Measurements from ENCODE around the gene GRAMD1A.
"Not testable (repeated sequence)": the region's sequence is repeated elsewhere in the genome, so short reads cannot be mapped to it uniquely, and the experiment has no call there.

Gene GRAMD1A

GRCh38 chr19:35002037-35002535 lies 2.0 kb downstream of the GRAMD1A start:
- DNase-seq (ENCODE audit: low read depth in 2 of 2) = no peak

GRCh38 chr19:35004517-35005255 lies 4.6 kb downstream of the GRAMD1A start:
- no peak for DNase-seq (ENCODE audit: low read depth in 2 of 2)

GRCh38 chr19:35005256-35005977 lies 5.3 kb downstream of the GRAMD1A start:
- DNase-seq (ENCODE audit: low read depth in 2 of 2) = no peak

GRCh38 chr19:35006007-35006341 lies 5.9 kb downstream of the GRAMD1A start:
- not testable (repeated sequence) for DNase-seq (ENCODE audit: low read depth in 2 of 2)

- no peak for DNase-seq (ENCODE audit: low read depth in 2 of 2)
These were observed 6.3 kb downstream of the GRAMD1A start for GRCh38 chr19:35006342-35006998.

- DNase-seq (ENCODE audit: low read depth in 2 of 2) = no peak
These were observed 6.9 kb downstream of the GRAMD1A start for GRCh38 chr19:35006999-35007365.

GRCh38 chr19:35007427-35007826 lies 7.3 kb downstream of the GRAMD1A start:
- not testable (repeated sequence) for DNase-seq (ENCODE audit: low read depth in 2 of 2)

GRCh38 chr19:35008891-35009341 lies 8.8 kb downstream of the GRAMD1A start:
- no peak for DNase-seq (ENCODE audit: low read depth in 2 of 2)

GRCh38 chr19:35009424-35010415 lies 9.6 kb downstream of the GRAMD1A start:
- DNase-seq (ENCODE audit: low read depth in 2 of 2) = no peak

GRCh38 chr19:35011091-35011689 lies 11.1 kb downstream of the GRAMD1A start:
- DNase-seq (ENCODE audit: low read depth in 2 of 2) = no peak

- DNase-seq (ENCODE audit: low read depth in 2 of 2) = no peak
These were observed 11.9 kb downstream of the GRAMD1A start for GRCh38 chr19:35011737-35012682.

GRCh38 chr19:35013041-35013819 lies 13.1 kb downstream of the GRAMD1A start:
- DNase-seq (ENCODE audit: low read depth in 2 of 2) = peak; percentile 65 to 69

GRCh38 chr19:35013820-35014754 lies 14.0 kb downstream of the GRAMD1A start:
- DNase-seq (ENCODE audit: low read depth in 2 of 2) = peak in 1 of 2 donors; percentile 28

GRCh38 chr19:35014774-35015173 lies 14.7 kb downstream of the GRAMD1A start:
- DNase-seq (ENCODE audit: low read depth in 2 of 2) = not testable (repeated sequence)

GRCh38 chr19:35015270-35015953 lies 15.3 kb downstream of the GRAMD1A start:
- DNase-seq (ENCODE audit: low read depth in 2 of 2) = no peak

- DNase-seq (ENCODE audit: low read depth in 2 of 2) = no peak
These were observed 15.8 kb downstream of the GRAMD1A start for GRCh38 chr19:35015954-35016351.

- DNase-seq (ENCODE audit: low read depth in 2 of 2) = no peak
These were observed 17.4 kb downstream of the GRAMD1A start for GRCh38 chr19:35017507-35017906.

Measured in stimulated activated CD8-positive, alpha-beta memory T cell treated with anti-CD3 and anti-CD28 coated beads, Interleukin-7, amount 100 ng/mL, for 1 hour (primary cell).